PC-3 (cell line): ENCODE data around the gene NR3C1. TPM values are rescaled to one million over a fixed set of nuclear protein-coding genes. Genes with fewer than 3 reads are reported as not detected.

Source experiments
- ATAC-seq: fragments of 200-7000 bp; cut with Tn5 transposase; 2 replicates; pipeline ENCODE4 v1.9.1; 2020; ENCODE audit warnings: mild to moderate bottlenecking, moderate library complexity
- BruUV-seq: library from RNA; stranded (reverse); fragments of 400-500 nt; replicated peaks from 2 replicates; lab custom pipeline; 2021; lab: Mats Ljungman, UMichigan
- CTCF ChIA-PET: fragments of 300-600 bp; sonication (Branson Sonifier 250); formaldehyde crosslinking; loops from one replicate; lab custom pipeline; 2022; ENCODE audit warnings: antibody characterized with exemption; lab: Charles Lee
- POLR2A ChIA-PET: fragments of 300-600 bp; sonication (Branson Sonifier 250); formaldehyde crosslinking; loops from one replicate; lab custom pipeline; 2022; ENCODE audit warnings: antibody characterized with exemption; ENCODE audit not compliant: unreplicated experiment; lab: Charles Lee
- DNase-seq: peaks from one replicate; pipeline ENCODE4 v3.0.0-alpha.2; 2015
- H2AFZ ChIP-seq: fragments of 300-600 bp; sonication (generic); 2 replicates; pipeline ENCODE4 v1.6.0; 2016; ENCODE audit warnings: antibody characterized with exemption, low read length
- H3F3A ChIP-seq: fragments of 300-600 bp; sonication (generic); one replicate; pipeline ENCODE4 v1.6.0; 2017; ENCODE audit warnings: antibody characterized with exemption, low read length, control low read depth, mild to moderate bottlenecking; ENCODE audit not compliant: unreplicated experiment
- H3K27ac ChIP-seq: fragments of 300-600 bp; sonication (generic); 2 replicates; pipeline ENCODE4 v1.5.1; 2016; ENCODE audit warnings: mild to moderate bottlenecking, low read length
- H3K27me3 ChIP-seq: fragments of 300-600 bp; sonication (generic); 2 replicates; pipeline ENCODE4 v1.6.1; 2016; ENCODE audit warnings: low read length, mixed read lengths
- H3K36me3 ChIP-seq: fragments of 300-600 bp; sonication (generic); 2 replicates; pipeline ENCODE4 v1.6.1; 2016; ENCODE audit warnings: low read depth, mixed run types, low read length, mixed read lengths
- H3K4me1 ChIP-seq: fragments of 300-600 bp; sonication (generic); 2 replicates; pipeline ENCODE4 v1.5.1; 2016; ENCODE audit warnings: low read length; ENCODE audit not compliant: insufficient read depth
- H3K4me2 ChIP-seq: fragments of 300-600 bp; sonication (generic); 2 replicates; pipeline ENCODE4 v1.6.0; 2016; ENCODE audit warnings: low read length
- H3K4me3 ChIP-seq: fragments of 300-600 bp; sonication (generic); 2 replicates; pipeline ENCODE4 v1.5.1; 2016; ENCODE audit warnings: mild to moderate bottlenecking, low read length, mixed read lengths
- H3K79me2 ChIP-seq: fragments of 300-600 bp; sonication (generic); 2 replicates; pipeline ENCODE4 v1.6.1; 2017; ENCODE audit warnings: low read length, mixed read lengths
- H3K9ac ChIP-seq: fragments of 300-600 bp; sonication (generic); 2 replicates; pipeline ENCODE4 v1.6.0; 2016; ENCODE audit warnings: mild to moderate bottlenecking, low read length
- H3K9me2 ChIP-seq: fragments of 300-600 bp; sonication (generic); replicated peaks from 2 replicates; pipeline ENCODE4 v1.6.1; 2016; ENCODE audit warnings: mixed run types, low read length, mixed read lengths
- H3K9me3 ChIP-seq: fragments of 300-600 bp; sonication (generic); 2 replicates; pipeline ENCODE4 v1.6.1; 2016; ENCODE audit warnings: low read length, mixed read lengths
- H4K20me1 ChIP-seq: fragments of 300-600 bp; sonication (generic); 2 replicates; pipeline ENCODE4 v1.6.1; 2016; ENCODE audit warnings: low read length, mixed read lengths
- CTCF ChIP-seq: fragments of 300-600 bp; sonication (generic); conservative IDR thresholded peaks from 2 replicates; pipeline ENCODE4 v1.5.1; 2017; ENCODE audit warnings: antibody characterized with exemption, low read depth, mild to moderate bottlenecking, low read length
- EZH2 ChIP-seq: fragments of 300-600 bp; sonication (generic); IDR thresholded peaks from one replicate; pipeline ENCODE4 v1.6.1; 2017; ENCODE audit warnings: antibody characterized with exemption, mild to moderate bottlenecking, low read length; ENCODE audit not compliant: unreplicated experiment
- EZH2phosphoT487 ChIP-seq: fragments of 300-600 bp; sonication (generic); IDR thresholded peaks from 2 replicates; pipeline ENCODE4 v1.6.1; 2018; ENCODE audit warnings: mild to moderate bottlenecking, antibody characterized with exemption, low read length, borderline replicate concordance
- intact Hi-C: fragments of 100-400 bp; cut with micrococcal nuclease; formaldehyde crosslinking; loops from 2 replicates; pipeline ENCODE4 v1.9.0; 2023
- total RNA-seq: library from RNA; depleted of rRNA; stranded (reverse); fragments of >200 nt; gene quantifications from 2 replicates; pipeline ENCODE4 v1.2.3, GENCODE V29; 2014

Gene NR3C1
- total RNA-seq, 1 experiment from 2014 or later, result 13.0 TPM

- Histone ChIP-seq H3K4me2 (no peak overlapping the region), H4K20me1 (no peaks in the 10 kb centered on the region), H3K9me2 (no peaks in the 10 kb centered on the region), H3K27ac (no peak overlapping the region), H3K79me2 (peaks cover 72% of the 10 kb centered on the region), H3K9me3 (no peaks in the 10 kb centered on the region), H3K4me1 (peaks cover 22% of the 10 kb centered on the region), H2AFZ (no peak overlapping the region), H3K27me3 (no peaks in the 10 kb centered on the region), H3K36me3 (peaks cover 12% of the 10 kb centered on the region; the same call in 1 of the 2 replicates), H3F3A (no peaks in the 10 kb centered on the region), H3K9ac (no peak overlapping the region), H3K4me3 (no peak overlapping the region)
- TF ChIP-seq EZH2phosphoT487 (no peak), EZH2 (no peak), CTCF (no peak)
- no TSS peak for BruUV-seq
- ChIA-PET CTCF (no interaction called here), POLR2A (no interaction called here)
- intact Hi-C loops, result no loop called here
- ATAC-seq (no peak), DNase-seq (no peak)
Measured at GRCh38 chr5:143379606-143380005, 23.9 kb downstream of the NR3C1 start.

GRCh38 chr5:143376911-143377813, 26.3 kb downstream of the NR3C1 start:
- Histone ChIP-seq H3K9me3 (no peaks in the 10 kb centered on the region), H3K27ac (peak overlapping the region; percentile 21), H3K4me2 (peak overlapping the region; percentile 25; the same call in 1 of the 2 replicates), H4K20me1 (no peaks in the 10 kb centered on the region), H3K79me2 (peaks cover 78% of the 10 kb centered on the region), H3K4me1 (peaks cover 32% of the 10 kb centered on the region), H3K9me2 (no peaks in the 10 kb centered on the region), H2AFZ (no peak overlapping the region), H3K4me3 (no peak overlapping the region), H3K9ac (no peak overlapping the region), H3F3A (no peaks in the 10 kb centered on the region), H3K36me3 (no peaks in the 10 kb centered on the region), H3K27me3 (no peaks in the 10 kb centered on the region)
- intact Hi-C loops, result no loop called here
- DNase-seq (peak; percentile 78), ATAC-seq (peak; percentile 54)
- TF ChIP-seq EZH2 (no peak), EZH2phosphoT487 (no peak), CTCF (no peak)
- no TSS peak for BruUV-seq
- POLR2A ChIA-PET, result no interaction called here
- CTCF ChIA-PET, result no interaction called here
